Pons (tissue), 1 donor: ENCODE measurements around the gene CATSPER3.
A peak's percentile ranks its signal among the peaks of the same experiment; 100 is the strongest.

Experiments
- DNase-seq: peaks from one replicate; pipeline ENCODE4 v3.0.0-alpha.2; 2016; ENCODE audit warnings: low spot score

CATSPER3 gene

DNA sequence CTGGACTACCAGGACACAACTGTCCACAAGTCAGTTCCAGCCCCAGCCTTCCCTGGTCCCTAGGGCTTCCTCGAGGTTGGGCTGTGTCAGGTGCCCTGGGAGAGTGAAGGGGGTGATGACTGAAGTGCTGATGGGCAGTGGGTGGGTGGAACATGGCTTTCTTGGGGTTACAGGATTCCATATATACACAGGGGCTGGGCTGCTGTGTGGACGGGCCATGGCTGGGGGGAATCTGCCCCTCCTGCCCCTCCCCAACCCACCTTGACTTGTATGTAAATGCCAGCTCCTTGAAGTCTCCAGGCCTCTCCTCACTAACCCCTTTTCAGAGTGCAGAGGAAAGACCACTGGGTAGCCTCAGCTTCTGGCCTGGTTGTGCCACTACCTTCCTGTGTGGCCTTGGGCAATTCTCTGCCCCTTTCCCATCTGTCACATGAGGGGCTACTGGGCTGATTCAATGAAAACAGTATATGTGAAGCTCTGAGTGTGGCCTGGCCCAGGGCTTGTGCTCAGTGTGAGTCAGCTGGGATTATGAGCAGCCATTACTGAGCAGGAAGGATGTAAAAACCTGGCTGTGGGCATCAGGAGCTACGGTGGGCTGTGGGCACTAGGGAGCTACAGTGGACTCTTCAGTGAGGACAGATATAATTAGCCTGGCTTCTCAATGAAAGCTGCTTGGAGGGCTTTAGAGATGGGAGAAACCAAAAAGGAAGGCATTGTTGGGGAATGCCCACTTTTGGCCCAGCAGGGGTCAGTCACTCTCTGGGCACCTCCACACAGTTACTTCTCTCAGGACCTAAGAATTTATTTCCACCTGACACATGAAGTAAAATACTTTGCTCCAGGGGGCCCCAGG is 43.0 kb downstream of the CATSPER3 start:
- DNase-seq = no peak

DNA sequence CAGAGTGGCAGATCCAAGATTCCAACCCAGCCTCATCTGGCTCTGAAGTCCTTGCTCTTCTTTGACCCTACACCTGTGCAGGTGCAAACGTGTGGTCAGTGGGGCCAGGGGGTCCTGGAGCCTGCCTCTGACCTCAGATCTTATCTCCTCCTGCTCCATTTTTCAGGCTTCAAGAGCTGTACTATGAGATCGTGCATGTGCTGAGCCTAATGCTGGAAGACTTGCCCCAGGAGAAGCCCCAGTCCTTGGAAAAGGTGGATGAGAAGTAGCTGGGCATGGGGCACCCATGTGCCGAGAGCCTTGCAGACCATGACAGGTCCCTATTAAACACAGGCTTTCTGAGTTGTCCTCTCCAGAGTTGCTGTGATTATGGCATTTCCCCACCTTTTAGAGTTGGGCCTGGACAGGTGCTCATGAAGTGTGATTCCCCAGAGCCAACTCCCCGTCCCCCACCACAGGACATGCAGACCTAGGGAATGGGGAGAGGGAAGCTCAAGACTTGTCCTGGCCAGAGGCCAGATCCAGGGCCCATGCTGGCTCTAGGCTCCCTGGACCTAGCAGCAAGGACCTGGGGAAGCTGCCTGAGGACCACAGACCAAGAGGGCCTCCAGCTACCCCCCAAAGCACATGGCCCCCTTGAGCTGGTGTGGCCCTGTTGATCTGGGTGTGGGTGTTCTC is 43.8 kb downstream of the CATSPER3 start:
- no peak for DNase-seq

DNA sequence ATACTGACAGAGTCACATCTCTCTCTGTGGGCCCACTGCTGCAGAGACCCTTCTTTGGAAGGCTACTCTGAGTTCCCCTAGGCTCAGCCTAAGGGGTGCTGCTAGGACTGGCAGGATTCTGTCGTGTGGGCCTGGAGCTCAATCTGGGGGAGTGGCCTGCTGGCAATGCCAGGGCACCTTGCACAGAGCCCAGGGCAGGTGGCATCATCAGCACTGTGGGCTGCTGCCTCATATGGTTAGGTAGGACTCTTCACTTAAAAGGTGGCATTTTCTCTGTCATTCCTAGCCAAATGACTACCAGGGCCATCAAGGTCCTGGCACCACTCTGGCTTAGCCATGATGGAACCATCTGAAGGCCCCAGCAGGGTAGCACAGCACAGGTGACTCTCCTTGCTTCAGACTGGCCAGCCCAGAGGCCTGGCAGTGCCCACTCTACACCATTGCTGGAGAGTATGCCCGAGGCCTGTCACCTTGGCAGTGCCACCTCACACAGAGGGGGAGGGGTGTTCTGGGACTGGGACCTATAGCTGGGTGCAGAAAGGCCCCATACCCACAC is 44.4 kb downstream of the CATSPER3 start:
- no peak for DNase-seq

DNA sequence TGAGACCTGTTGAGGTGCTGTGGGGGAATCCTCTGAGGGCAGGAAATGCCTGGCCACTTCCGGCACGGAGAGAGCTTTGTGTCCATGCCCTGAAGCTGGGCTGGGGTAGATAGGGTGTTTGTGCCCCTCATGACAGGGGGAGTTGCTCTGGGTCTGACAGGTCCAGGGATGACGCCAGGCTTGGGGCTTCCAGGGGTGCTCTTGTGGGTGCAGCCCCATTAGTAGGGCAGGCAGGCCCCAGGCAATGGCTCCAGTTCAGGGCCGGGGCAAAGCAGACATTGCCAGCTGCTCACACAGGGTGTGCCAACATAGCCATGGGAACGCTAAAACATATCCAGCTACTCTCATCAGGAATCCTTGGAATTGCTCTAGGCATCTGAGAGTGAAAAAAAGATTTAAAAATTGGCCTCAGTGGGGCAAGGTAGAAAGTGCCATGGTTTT is 45.3 kb downstream of the CATSPER3 start:
- no peak for DNase-seq

DNA sequence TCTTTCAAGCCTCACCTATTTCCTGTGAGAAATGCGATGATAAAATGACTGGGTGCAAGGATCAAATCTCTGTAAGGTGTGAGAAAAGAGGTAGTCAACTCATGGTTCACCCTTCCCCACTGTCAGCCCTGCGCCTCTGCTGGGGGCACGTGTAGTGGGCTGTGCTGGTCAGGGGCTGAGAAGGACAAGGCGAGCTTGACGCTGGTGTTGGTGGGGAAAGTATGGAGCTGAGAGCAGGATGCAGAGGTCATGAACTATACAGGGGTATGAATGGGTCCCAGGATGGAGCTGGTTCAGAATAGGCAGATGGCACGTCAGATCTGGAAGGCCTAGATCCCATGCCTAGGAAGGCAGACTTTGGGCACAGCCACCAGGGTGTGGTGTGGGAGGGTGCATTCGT is 45.7 kb downstream of the CATSPER3 start:
- no peak for DNase-seq

DNA sequence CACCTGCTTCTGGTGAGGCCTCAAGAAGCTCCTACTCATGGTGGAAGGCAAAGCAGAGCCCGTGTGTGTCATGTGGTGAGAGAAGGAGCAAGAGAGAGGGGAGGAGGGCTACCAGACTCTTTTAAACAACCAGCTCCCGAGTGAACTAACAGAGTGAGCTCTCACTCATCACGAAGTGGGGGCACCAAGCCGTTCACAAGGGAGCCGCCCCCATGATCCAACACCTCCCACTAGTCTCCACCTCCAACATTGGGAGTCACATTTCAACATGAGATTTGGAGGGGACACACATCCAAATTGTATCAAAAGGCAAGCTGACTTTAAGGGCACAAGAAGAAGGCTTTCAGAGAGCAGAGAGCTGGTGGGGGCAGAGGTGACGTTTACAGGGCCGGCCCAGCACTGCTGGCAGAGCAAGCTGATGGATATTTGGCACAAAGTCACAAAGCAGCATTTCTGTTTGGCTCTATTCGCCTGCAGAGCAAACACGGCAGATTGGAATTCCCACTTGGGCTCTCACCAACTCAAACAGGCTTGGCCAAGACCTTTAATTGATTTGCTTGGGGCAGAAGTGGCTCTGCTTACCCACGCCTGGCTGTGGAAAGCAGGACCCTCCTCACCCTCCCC is 46.4 kb downstream of the CATSPER3 start:
- DNase-seq = peak; percentile 6

DNA sequence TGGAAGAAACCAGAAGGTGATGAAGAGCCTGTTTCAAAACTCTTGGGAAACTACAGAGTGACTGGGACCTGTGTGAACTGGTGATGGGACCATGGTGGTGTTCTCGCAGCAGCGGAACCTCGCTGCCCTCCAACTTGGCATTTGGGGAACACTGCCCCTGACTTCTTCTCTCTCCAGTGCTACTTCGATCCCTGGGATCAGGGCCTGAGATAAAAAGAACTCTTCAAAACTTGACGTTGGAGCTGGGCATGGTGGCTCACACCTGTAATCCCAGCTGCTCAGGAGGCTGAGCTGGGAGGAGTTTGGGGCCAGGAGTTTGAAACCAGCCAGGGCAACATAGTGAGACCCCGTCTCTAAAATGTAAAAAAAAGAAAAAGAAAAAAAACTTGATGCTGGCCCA is 48.2 kb downstream of the CATSPER3 start:
- DNase-seq = no peak

DNA sequence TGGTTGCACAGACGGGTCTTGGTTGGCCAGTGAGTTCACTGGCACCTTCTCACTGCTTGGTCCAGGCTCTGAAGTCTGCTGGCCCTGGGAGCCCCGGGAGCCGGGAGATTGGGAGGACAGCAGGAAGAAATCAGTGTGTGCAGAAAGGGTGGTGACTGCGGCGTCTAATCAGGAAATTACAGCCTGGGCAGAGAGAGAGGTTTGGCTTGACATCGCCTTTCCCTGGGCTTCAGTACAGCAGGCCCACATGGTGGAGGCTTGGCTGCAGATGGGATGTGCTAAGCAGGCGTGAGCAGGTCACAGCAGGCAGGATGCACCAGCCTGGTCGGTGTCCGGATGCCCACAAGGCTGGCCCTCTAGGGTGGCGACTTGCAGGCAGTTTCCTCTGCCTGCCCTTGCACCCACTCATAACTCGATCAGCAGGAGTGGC is 49.2 kb downstream of the CATSPER3 start:
- no peak for DNase-seq

DNA sequence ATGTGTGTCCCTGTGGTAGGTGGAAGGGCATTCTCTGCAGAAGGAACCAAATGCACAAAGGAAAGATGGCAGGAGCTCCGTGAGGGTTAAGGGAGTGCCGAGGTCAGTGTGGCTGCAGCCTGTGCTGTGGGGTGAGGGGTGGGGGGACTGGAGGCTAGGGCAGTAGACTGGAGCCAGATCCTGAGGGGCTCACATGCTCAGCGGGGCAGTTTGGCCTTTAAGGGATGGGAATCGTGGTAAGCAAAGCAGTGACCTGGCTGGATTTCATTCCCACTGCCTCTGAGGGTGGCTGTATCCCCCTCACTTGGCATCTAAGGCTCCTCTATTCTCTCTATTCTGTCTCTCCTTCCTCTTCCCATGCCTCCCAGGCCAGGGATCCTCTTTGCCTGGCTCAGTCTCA is 50.8 kb downstream of the CATSPER3 start:
- DNase-seq = no peak

DNA sequence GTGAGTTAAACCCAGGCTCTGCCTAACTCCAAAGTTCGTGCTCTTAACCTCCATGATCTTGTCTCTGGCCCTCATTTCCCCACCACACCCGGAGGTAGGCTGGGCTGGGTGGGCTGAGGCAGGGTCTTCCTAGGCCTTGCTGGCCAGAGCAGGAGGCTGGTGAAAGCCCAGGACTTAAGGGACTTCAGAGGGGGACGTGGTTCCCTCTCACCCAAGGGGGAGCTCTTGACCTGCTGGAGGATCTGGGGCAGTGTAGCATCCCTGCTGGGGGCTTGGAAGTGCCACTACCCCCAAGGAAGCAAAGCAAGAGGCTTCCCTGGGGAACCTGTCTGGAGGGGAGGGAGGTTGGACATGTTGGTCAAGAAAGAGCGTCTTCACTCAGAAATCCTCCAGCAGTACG is 51.6 kb downstream of the CATSPER3 start:
- no peak for DNase-seq

DNA sequence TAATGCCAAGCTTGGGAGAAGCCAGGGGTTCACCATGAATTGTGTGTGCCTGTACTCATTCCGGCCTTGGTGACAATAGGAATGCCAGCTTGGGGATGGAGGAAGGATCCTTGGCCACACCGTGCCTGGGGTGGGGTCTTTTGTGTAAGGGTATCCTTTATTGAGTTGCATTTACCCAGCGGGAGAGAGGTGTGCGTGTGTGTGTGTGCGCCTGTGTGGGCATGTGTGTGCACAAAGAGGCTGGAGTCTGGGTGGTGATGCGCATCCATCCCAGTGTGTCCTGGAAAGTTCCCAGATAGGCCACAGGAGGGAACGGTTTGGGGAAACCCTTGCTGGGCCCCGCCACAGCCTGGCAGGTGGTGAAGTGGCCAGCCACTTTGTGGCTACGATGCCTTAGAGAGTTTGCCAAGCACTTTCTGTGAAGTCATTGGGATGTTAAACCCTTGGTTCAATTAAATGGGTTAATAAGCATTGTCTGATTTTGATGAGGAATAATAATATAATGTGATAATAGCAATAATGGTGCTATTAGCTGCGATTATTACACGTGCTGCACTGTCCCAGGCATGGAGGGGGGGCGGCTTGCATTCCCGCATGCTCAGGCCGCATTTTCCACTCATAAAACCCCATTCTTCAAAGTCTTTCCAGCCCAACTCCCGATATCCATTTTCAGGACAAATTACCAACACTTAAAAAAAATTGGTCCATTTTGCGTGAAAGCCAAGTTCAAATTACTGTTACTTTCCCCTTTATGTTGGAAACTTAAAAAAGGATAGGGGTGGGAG is 52.6 kb downstream of the CATSPER3 start:
- DNase-seq = no peak

DNA sequence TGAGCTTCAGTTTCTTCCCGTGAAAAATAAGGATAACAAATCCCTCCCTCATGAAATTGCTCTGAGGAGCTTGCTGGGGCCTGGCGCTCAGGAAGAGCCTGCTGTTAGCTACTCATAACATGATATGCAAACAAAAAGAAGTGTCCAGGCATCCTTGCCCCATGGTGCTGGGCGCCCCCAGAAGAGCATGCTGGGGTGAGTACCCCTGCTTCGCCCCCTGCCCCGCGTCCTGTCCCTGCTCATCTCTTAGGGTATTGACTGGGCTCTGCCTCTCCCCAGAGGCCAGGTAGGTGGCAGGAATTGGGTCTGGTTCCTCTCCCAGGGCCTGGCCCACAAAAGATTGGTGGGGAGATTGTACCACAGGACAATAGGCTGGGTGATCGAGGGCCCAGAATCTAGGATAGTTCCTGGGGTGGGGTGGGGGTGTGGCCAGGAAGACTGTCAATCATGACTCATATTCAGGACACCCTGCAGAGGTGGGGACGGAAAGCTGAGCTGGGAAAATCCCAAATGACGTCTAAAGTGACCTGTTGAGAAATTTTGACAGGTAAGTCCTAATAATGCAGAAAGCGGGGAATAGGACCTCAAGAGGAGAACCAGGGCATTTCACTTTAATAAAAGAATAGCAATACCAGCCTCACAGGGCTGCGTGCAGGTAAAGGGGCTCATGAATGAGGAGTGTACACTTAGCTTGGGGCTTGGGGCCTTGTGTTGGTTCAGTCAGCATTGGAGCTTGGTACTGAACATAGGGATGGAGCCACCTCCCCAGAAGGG is 57.4 kb downstream of the CATSPER3 start:
- DNase-seq = no peak

DNA sequence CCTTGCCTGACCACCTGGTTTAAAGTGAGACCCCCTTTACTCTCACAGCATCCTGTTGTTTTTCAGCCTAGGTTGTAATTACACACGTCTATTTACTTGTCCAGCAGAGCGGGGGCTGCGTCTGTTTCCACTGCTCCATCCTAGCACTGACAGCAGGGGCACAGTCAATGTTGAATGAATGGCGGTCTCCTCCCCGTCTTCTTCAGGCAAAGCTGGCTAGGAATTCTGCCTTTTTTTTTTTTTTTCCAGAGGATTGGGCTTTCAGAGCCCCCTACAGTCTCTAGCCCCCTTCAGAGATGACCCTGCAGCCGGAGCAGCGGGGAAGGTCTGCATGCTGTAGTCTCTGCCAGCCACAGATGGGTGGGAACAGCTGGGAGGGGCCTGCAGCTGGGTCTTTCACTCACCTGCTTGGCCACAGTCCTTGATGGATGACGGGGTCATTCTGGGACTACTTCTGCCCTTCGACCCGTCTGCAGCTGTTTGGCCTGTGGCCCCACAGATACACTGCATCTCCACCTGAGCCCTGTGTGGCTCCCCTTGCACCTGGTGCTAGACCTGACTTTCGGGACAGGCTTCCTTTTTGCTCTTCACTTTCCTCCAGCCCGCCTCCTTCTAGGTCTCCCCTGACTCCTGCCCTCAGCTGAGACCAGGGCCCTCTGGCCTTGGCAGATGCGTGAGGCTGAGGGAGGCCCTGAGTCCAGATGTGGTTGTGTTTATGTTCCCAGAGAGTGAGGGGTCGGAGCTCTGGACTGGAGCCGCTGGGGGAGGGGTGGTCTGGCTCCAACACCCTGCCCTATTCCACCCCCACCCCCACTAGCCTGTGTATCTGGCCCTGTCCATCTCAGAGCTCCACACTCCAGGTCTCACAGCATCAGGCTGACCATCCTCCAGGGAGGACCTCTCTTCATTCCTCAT is 58.3 kb downstream of the CATSPER3 start:
- no peak for DNase-seq

DNA sequence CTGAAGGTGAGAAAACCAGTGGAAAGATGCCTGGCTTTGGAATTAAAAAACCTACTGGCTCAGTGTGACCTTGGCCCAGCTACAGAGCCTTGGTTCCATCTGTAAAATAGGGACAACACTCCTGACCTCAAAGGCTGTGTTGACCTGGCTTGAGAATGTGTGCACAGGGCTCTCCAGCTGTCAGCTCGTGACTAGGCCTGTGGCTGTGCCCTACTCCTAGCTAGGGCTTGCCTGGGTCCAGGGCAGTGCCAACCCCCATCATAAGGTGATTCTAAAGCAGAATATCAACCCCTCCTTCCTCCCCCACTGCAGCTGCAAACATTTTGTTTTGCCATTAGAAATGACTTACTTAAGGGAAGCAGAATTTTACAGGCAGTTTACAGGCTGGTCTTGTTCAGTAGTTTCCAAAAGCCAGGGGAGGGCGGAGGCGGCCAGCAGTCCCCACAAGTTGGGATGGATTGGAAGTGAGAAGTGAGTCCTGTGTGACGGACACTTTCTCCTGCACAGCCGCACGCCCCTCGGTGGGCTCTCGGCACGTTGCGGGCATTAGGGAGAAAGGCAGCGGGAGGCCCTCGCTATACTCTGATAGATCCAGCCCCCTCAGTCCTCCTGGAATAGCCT is 59.0 kb downstream of the CATSPER3 start:
- DNase-seq = no peak

DNA sequence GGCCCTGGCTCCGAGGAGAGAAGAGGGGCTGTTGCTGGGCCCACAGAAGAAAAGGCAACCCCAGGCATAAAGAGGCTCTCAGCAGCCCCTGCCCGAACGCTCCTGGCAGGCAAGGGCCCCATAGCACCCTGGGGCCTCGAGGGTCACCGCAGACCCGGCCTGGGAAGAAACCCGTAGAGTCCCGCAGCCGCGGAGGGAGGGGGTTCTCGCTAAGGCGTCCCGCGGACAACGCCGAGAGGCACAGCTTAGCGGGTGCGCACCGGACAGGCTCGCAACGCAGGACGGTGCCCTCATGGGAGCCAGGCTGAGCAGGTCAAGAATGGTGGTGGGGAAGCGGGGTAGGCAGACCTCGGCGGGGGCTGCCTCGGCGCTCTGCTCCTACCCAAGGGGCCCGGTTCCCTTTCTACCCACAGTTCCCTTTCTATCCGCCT is 59.6 kb downstream of the CATSPER3 start:
- no peak for DNase-seq

DNA sequence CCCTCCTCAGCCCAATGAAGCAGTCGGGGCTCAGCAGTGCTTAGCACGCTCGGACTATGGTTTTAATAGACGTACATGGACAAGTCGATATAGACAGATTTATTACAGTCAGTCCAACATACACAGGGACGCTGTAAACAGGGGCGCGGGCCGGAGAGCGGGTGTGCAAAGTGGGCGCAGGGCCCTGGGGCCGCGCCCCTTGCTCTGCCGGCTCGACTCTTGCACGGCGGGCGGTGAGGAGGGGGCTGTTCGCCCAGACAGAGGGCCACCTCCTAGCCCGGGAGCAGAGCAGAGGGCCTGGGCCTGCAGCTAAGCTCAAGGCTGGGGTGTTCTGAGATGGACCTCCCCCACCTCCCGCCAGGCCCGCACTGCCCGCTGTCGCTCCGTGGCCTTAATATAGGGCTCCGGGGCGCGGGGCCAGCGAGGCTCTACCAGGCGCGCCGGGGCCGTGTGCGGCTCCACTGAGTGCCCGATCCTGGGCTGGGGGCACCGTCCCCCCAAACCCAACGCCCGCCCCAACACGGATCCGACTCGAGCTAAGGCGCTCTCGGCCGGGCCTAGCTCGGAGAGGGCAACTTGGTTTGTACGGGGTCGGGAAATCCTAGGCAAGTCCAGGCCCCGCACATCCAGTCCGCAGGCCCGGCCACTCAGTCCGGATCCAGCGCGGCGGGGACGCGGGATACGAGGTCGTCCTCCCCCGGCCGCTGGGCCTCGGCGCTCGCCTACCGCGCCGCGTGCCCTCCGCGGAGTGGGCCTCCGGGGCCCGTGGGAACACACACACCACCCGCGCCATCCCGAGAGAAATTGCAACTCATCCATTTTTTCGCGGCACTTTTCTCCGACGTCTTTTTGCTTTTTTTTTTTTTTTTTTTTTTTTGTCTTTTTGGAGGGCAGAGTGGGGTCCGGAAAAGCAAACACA is 60.2 kb downstream of the CATSPER3 start:
- DNase-seq = no peak

DNA sequence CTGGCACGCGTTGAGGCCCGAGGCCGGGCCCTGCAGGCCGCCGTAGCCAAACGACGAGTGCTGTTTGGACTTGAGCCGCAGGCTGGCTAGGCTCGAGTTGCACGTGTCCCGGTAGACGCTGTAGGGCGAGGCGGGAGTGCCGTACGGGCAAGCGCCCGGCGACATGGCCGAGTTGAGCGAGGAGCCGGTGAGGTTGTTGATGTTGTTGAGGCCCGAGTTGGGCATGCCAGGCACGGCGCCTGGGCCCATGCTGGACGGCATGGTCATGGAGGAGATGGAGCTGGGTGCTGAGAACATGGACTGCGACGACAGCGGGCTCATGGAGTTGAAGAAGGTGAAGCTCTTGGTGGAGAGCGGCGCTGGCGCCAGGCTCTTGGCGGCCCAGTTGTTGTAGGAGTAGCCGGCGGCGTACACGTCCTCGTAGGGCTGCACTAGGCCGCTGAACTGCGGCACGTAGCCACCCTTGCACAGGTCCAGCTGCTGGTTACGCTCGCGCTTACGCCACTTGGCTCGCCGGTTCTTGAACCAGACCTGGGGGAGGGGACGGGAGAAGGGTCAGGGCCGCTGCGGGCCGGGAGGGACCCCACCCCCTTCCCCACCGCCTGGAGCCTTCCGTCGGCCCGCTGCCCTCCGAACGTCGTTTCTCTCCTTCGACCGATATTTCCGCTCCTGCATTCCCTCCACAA is 61.2 kb downstream of the CATSPER3 start:
- no peak for DNase-seq
